ENCODE data around the gene MRC2. TPM values are rescaled to one million over a fixed set of nuclear protein-coding genes. Genes with fewer than 3 reads are reported as not detected.

Gene MRC2
- total and polyA plus RNA-seq, 2 of the 13 experiments (the other 11 are each of a cell fraction or from before 2014, with no cell fraction given): not detected

DNA sequence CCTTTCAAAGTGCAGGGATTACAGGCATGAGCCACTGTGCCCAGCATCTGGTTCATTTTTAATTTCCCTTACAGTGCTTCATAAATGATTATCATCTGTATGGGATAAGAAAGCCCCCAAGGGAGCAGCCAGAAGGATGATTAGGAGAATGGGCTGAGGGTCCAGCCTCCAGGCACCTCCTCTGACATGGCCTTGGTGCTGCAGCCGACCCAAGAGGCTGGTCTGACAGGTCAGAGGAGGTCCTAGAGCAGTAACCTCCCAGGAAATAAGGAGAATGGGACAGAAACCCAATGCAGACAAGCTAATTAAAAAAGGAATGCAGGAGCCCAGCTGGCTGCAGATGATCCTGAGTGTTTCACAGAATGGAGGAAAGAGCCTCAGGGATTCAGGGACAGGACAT lies 29.0 kb downstream of the MRC2 start:
- Histone ChIP-seq H4K20me1 (ENCODE audit: insufficient read depth, low read length) (no peaks in the 10 kb centered on the region), H3K4me3 (replicated peaks in 1 of 3; ENCODE audit: insufficient read depth in 1 of 3, low read depth in 2 of 3, low read length in 3 of 3) (no peak overlapping the region), H3K27me3 (ENCODE audit: control insufficient read depth in 1 of 2, insufficient read depth in 2 of 2, low read length in 2 of 2) (peaks cover 13 to 74% of the 10 kb centered on the region in 2 experiments; a peak in 4 of 5 replicates), H3K36me3 (replicated peaks in 1 of 2; ENCODE audit: control insufficient read depth in 1 of 2, insufficient read depth in 2 of 2, low read length in 2 of 2) (no peaks in the 10 kb centered on the region), H3K4me1 (ENCODE audit: insufficient read depth, low read length) (peaks cover 21% of the 10 kb centered on the region), H3K27ac (ENCODE audit: extremely low read length, insufficient read depth, low read length) (no peak overlapping the region), H3K4me2 (ENCODE audit: low read depth, low read length) (no peak overlapping the region), H3K9ac (ENCODE audit: insufficient read depth, low read depth, low read length) (no peak overlapping the region), H3K9me3 (ENCODE audit: low read length) (no peaks in the 10 kb centered on the region), H2AFZ (ENCODE audit: low read length) (no peak overlapping the region), H3K79me2 (ENCODE audit: insufficient read depth, low read length) (no peaks in the 10 kb centered on the region)
- TF ChIP-seq ZFP37 (CRISPR knock-in tag; IDR thresholded peaks at IDR 0.05; ENCODE audit: borderline replicate concordance) (no peak), CHD2 (IDR thresholded peaks at IDR 0.05; ENCODE audit: low read depth, low read length) (no peak), GTF3A (CRISPR knock-in tag; conservative IDR thresholded peaks at IDR 0.05) (no peak), PRPF4 (IDR thresholded peaks at IDR 0.05; ENCODE audit: low read depth, low read length, poor library complexity, severe bottlenecking) (no peak), NFE2L1 (CRISPR knock-in tag; IDR thresholded peaks at IDR 0.05; ENCODE audit: borderline replicate concordance) (no peak), ZKSCAN8 (CRISPR knock-in tag; IDR thresholded peaks at IDR 0.05; ENCODE audit: borderline replicate concordance) (no peak)
- TF ChIP-seq, protein P1, sequence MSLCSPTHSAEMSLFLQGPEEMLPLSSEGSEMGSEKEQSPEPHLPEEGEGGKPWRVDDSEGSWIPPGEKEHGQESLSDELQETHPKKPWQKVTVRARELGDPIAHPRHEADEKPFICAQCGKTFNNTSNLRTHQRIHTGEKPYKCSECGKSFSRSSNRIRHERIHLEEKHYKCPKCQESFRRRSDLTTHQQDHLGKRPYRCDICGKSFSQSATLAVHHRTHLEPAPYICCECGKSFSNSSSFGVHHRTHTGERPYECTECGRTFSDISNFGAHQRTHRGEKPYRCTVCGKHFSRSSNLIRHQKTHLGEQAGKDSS (CRISPR knock-in tag; IDR thresholded peaks at IDR 0.05; ENCODE audit: borderline replicate concordance, low read depth): no peak
- ChIA-PET POLR2A (no interaction called here), CTCF (ENCODE audit: low intra/inter-chr PET ratio, low total read pairs) (no interaction called here)
- no peak for ATAC-seq
- intact Hi-C loops (cut with micrococcal nuclease; ENCODE audit: unreplicated experiment) (no loop called here), in situ Hi-C loops (cut with HindIII; ENCODE audit: extremely low pct_ligation_motif_present, low pct_unique_long_range_greater_than_20kb) (no loop called here)
- 0% methylated on average over 1 of the region's 1 CpG for WGBS (ENCODE audit: low lambda C conversion rate)
- BruUV-seq (replicated peaks): no TSS peak
- DNase-seq (ENCODE audit: low spot score): no peak
- FAIRE-seq: no peak

DNA sequence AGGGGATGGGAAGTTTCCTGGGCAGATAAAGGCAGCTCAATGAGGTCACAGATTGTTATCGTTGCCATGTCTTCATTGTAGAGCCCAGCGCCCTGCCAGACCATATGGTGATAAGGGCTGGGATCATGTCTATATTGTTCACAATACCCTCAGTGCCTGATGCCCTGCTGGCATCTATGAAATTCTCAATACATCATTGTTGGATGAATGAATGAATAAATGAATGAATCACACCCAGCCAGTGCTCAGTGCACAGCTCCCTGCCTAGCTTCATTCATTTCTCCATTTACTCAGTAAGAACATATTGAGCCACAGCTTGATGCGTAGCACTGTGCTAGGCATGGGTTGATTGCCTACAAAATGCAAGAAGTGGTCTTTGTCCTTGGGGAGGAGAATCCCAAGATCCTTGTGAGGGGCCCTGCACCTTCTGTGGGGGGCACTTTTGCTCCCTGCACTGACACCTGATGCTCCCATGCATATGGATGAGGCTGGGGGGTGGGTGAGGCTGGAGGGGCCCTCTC lies 29.7 kb downstream of the MRC2 start:
- Histone ChIP-seq H3K9me3 (ENCODE audit: low read length) (no peaks in the 10 kb centered on the region), H2AFZ (ENCODE audit: low read length) (no peak overlapping the region), H3K4me3 (replicated peaks in 1 of 3; ENCODE audit: insufficient read depth in 1 of 3, low read depth in 2 of 3, low read length in 3 of 3) (no peak overlapping the region), H3K27me3 (ENCODE audit: control insufficient read depth in 1 of 2, insufficient read depth in 2 of 2, low read length in 2 of 2) (peaks cover 12 to 66% of the 10 kb centered on the region in 2 experiments; a peak in 4 of 5 replicates), H3K9ac (ENCODE audit: insufficient read depth, low read depth, low read length) (no peak overlapping the region), H4K20me1 (ENCODE audit: insufficient read depth, low read length) (no peaks in the 10 kb centered on the region), H3K27ac (ENCODE audit: extremely low read length, insufficient read depth, low read length) (no peak overlapping the region), H3K4me1 (ENCODE audit: insufficient read depth, low read length) (peaks cover 19% of the 10 kb centered on the region), H3K79me2 (ENCODE audit: insufficient read depth, low read length) (no peaks in the 10 kb centered on the region), H3K36me3 (replicated peaks in 1 of 2; ENCODE audit: control insufficient read depth in 1 of 2, insufficient read depth in 2 of 2, low read length in 2 of 2) (no peaks in the 10 kb centered on the region), H3K4me2 (ENCODE audit: low read depth, low read length) (no peak overlapping the region)
- intact Hi-C loops (cut with micrococcal nuclease; ENCODE audit: unreplicated experiment): no loop called here
- TF ChIP-seq, protein P2, sequence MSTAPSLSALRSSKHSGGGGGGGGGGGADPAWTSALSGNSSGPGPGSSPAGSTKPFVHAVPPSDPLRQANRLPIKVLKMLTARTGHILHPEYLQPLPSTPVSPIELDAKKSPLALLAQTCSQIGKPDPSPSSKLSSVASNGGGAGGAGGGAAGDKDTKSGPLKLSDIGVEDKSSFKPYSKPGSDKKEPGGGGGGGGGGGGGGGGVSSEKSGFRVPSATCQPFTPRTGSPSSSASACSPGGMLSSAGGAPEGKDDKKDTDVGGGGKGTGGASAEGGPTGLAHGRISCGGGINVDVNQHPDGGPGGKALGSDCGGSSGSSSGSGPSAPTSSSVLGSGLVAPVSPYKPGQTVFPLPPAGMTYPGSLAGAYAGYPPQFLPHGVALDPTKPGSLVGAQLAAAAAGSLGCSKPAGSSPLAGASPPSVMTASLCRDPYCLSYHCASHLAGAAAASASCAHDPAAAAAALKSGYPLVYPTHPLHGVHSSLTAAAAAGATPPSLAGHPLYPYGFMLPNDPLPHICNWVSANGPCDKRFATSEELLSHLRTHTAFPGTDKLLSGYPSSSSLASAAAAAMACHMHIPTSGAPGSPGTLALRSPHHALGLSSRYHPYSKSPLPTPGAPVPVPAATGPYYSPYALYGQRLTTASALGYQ (CRISPR knock-in tag; IDR thresholded peaks at IDR 0.05): no peak
- no peak for TF ChIP-seq ZNF564 (CRISPR knock-in tag; IDR thresholded peaks at IDR 0.05)
- no peak for TF ChIP-seq NFIB (CRISPR knock-in tag; IDR thresholded peaks at IDR 0.05; ENCODE audit: borderline replicate concordance)
- no peak for TF ChIP-seq HNRNPUL1 (IDR thresholded peaks at IDR 0.05; ENCODE audit: low read depth, low read length)
- no peak for TF ChIP-seq ZNF781 (CRISPR knock-in tag; IDR thresholded peaks at IDR 0.05; ENCODE audit: borderline replicate concordance, not compliant biosample characterization)
- in situ Hi-C loops (cut with HindIII; ENCODE audit: extremely low pct_ligation_motif_present, low pct_unique_long_range_greater_than_20kb): no loop called here
- ChIA-PET CTCF (ENCODE audit: low intra/inter-chr PET ratio, low total read pairs) (no interaction called here), POLR2A (no interaction called here)
- no TSS peak for BruUV-seq (replicated peaks)
- 49% methylated on average over 3 of the region's 3 CpGs for WGBS (ENCODE audit: low lambda C conversion rate)
- FAIRE-seq (no peak), DNase-seq (ENCODE audit: low spot score) (no peak), ATAC-seq (no peak)

Measured in HepG2 (cell line).